Activated CD8-positive, alpha-beta T cell treated with anti-CD3 and anti-CD28 coated beads for 36 hours (primary cell): ENCODE data around the gene ROBO3. TPM values are rescaled to one million over a fixed set of nuclear protein-coding genes. Genes with fewer than 3 reads are reported as not detected.

ENCODE experiments used
- ATAC-seq: fragments of 200-7000 bp; cut with Tn5 transposase; one replicate; pipeline ENCODE4 v1.10.0; 2021; ENCODE audit warnings: mild to moderate bottlenecking, moderate library complexity
- CTCF ChIA-PET: fragments of 350-600 bp; sonication (Branson Sonifier 250); formaldehyde crosslinking; loops from one replicate; lab custom pipeline; 2021; ENCODE audit warnings: antibody characterized with exemption; lab: Charles Lee
- POLR2A ChIA-PET: fragments of 350-600 bp; sonication (Branson Sonifier 250); formaldehyde crosslinking; loops from one replicate; lab custom pipeline; 2021; ENCODE audit warnings: antibody characterized with exemption; lab: Charles Lee
- DNase-seq: peaks from one replicate; pipeline ENCODE4 v3.0.0-alpha.2; 2020
- H3K27ac Mint-ChIP-seq: one replicate; pipeline ENCODE4 v1.8.0; 2021; ENCODE audit warnings: mild to moderate bottlenecking, mixed read lengths
- H3K27me3 Mint-ChIP-seq: one replicate; pipeline ENCODE4 v1.8.0; 2021; ENCODE audit warnings: mixed read lengths
- H3K36me3 Mint-ChIP-seq: one replicate; pipeline ENCODE4 v1.8.0; 2021; ENCODE audit warnings: low read depth, mixed read lengths
- H3K4me1 Mint-ChIP-seq: one replicate; pipeline ENCODE4 v1.8.0; 2021; ENCODE audit warnings: low read depth, mixed read lengths
- H3K4me3 Mint-ChIP-seq: one replicate; pipeline ENCODE4 v1.8.0; 2021; ENCODE audit warnings: mild to moderate bottlenecking, moderate library complexity, mixed read lengths
- H3K9me3 Mint-ChIP-seq: one replicate; pipeline ENCODE4 v1.8.0; 2021; ENCODE audit warnings: mixed read lengths
- CTCF ChIP-seq: fragments of 200-600 bp; IDR thresholded peaks from one replicate; pipeline ENCODE4 v1.8.0; 2022; ENCODE audit warnings: antibody characterized with exemption, mild to moderate bottlenecking
- intact Hi-C: fragments of 100-400 bp; cut with micrococcal nuclease; formaldehyde crosslinking; loops from one replicate; pipeline ENCODE4 v1.10.0; 2022
- total RNA-seq, 2 experiments: library from RNA; stranded (reverse); gene quantifications; one replicate each; pipeline ENCODE4 v1.2.3, GENCODE V29; 2021

Gene ROBO3
- total RNA-seq, 2 experiments from 2014 or later: 17.6 to 18.4 TPM

DNA sequence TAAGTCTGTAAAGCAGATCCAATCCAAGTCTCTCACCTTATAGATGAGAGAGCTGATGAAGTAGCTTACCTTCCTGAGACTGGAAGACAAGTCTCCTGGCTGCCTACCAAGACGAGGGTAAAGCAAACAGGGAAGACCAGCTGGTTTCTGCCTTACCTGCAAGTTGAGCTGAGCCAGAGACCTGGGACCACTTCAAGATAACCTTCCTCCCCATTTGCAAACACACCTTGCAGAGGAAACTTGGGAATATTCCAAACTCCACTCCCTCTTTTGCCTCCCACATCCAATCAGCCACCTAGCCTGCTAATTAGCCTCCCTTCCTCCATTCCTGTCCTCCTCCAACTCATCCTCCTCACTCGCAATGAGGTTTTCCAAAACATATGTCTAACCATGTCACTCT is 23.4 kb upstream of the ROBO3 start:
- DNase-seq (no peak), ATAC-seq (no peak)
- Mint-ChIP-seq H3K27ac (no peak overlapping the region), H3K36me3 (no peaks in the 10 kb centered on the region), H3K4me1 (peaks cover 9% of the 10 kb centered on the region), H3K27me3 (peaks cover 76% of the 10 kb centered on the region), H3K4me3 (no peak overlapping the region), H3K9me3 (no peaks in the 10 kb centered on the region)
- ChIA-PET CTCF (interaction anchor here (4.1 kb wide), 1 partner anchor 24 kb away, joined by 25 read pairs; the partner anchor contains the start of gene ROBO3), POLR2A (no interaction called here)
- TF ChIP-seq CTCF: no peak
- intact Hi-C loops: no loop called here

DNA sequence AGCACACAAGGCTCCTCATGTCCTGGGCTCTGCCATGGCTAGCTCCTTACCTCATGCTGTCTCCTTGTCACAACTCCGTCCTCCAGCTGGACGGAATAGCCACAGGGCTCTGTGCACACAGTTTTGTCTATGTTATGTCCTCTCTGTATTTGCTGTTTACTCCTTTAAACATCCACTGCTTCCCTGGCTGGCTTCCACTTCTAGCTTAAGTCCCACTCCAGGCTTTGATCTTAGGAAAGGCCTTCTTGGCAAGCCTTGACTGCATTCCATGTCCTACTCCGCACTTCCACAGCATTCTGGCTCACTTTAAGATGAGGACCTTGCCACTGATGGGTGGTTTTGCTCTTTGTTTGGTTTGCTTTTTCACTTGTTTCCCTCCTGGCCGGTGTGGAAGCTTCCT is 22.9 kb upstream of the ROBO3 start:
- CTCF ChIA-PET: interaction anchor here (4.1 kb wide), 1 partner anchor 24 kb away, joined by 25 read pairs; the partner anchor contains the start of gene ROBO3
- ATAC-seq: no peak
- intact Hi-C loops: no loop called here
- H3K27me3 Mint-ChIP-seq: peaks cover 78% of the 10 kb centered on the region
- TF ChIP-seq CTCF: no peak
- peaks cover 6% of the 10 kb centered on the region for H3K4me1 Mint-ChIP-seq
- H3K27ac Mint-ChIP-seq: no peak overlapping the region
- no peaks in the 10 kb centered on the region for H3K9me3 Mint-ChIP-seq
- no peaks in the 10 kb centered on the region for H3K36me3 Mint-ChIP-seq
- POLR2A ChIA-PET: no interaction called here
- no peak for DNase-seq
- H3K4me3 Mint-ChIP-seq: no peak overlapping the region

- Mint-ChIP-seq H3K4me1 (peaks cover 4% of the 10 kb centered on the region), H3K4me3 (no peak overlapping the region), H3K36me3 (no peaks in the 10 kb centered on the region), H3K9me3 (no peaks in the 10 kb centered on the region), H3K27me3 (peaks cover 76% of the 10 kb centered on the region), H3K27ac (no peak overlapping the region)
- ChIA-PET CTCF (interaction anchor here (1.1 to 4.1 kb wide), 3 partner anchors 23 to 33 kb away, joined by 3 to 25 read pairs (median 4); partner anchors contain the start of gene ROBO3), POLR2A (interaction anchor here (1.1 kb wide), 1 partner anchor 22 kb away, joined by 3 read pairs; no protein-coding TSS in a partner anchor)
- no peak for TF ChIP-seq CTCF
- DNase-seq: no peak
- intact Hi-C loops: no loop called here
- ATAC-seq: no peak
These were observed 21.7 kb upstream of the ROBO3 start for GRCh38 chr11:124843616-124843910.

DNA sequence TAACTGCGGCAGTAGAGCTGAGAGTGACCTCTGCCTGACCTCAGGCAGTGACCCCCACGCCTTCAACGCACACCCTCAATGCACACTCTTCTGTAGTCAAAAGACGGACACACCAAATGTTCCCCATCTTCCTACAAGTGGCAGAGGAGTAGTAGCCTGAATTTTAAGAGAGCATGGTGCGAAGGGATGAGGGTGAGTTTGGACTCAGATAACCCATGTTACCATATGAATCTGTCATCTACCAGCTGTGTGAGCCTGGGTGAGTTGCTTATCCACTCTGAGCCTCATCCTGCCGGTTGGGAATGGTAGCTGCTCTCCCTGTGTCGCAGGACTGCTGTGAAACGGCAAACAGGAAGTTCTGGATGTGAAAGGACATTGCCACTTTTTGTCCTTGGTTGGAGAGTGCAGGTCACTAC is 20.6 kb upstream of the ROBO3 start:
- intact Hi-C loops: no loop called here
- ATAC-seq (no peak), DNase-seq (no peak)
- TF ChIP-seq CTCF: no peak
- Mint-ChIP-seq H3K27me3 (peaks cover 76% of the 10 kb centered on the region), H3K4me3 (no peak overlapping the region), H3K36me3 (no peaks in the 10 kb centered on the region), H3K4me1 (peaks cover 4% of the 10 kb centered on the region), H3K9me3 (no peaks in the 10 kb centered on the region), H3K27ac (no peak overlapping the region)
- CTCF ChIA-PET: interaction anchor here (0.7 to 4.1 kb wide), 4 partner anchors 9 to 176 kb away, joined by 3 to 25 read pairs (median 3); partner anchors contain the start of gene ROBO3
- POLR2A ChIA-PET: interaction anchor here (1.0 to 1.1 kb wide), 2 partner anchors 21 to 26 kb away, joined by 3 read pairs; no protein-coding TSS in a partner anchor

GRCh38 chr11:124846070-124846673 is 19.1 kb upstream of the ROBO3 start:
- Mint-ChIP-seq H3K9me3 (no peaks in the 10 kb centered on the region), H3K36me3 (no peaks in the 10 kb centered on the region), H3K27ac (no peak overlapping the region), H3K27me3 (peaks cover 74% of the 10 kb centered on the region), H3K4me1 (no peaks in the 10 kb centered on the region), H3K4me3 (no peak overlapping the region)
- intact Hi-C loops: no loop called here
- no peak for DNase-seq
- TF ChIP-seq CTCF: no peak
- ATAC-seq: no peak
- ChIA-PET POLR2A (no interaction called here), CTCF (interaction anchor here (0.8 to 2.0 kb wide), 4 partner anchors 8 to 52 kb away, joined by 3 to 6 read pairs (median 5); partner anchors contain the start of gene ROBO3)
